ENCODE measurements around the gene C1orf159.

C1orf159 gene

GRCh38 chr1:1115786-1116700, at the start of gene C1orf159:
TSS of gene C1orf159 (minus strand) at chr1:1116089. CDS start at chr1:1091543, 24,546 bp downstream.
- Histone ChIP-seq H3K9ac (ENCODE audit: low read length) (peak within 1 kb of the TSS; percentile 49), H3K27me3 (ENCODE audit: control insufficient read depth, insufficient read depth, low read length) (peaks cover 31% of the 10 kb centered on the region), H3K36me3 (ENCODE audit: control insufficient read depth, insufficient read depth, low read length) (peaks cover 12% of the 10 kb centered on the region; the same call in 1 of the 2 replicates), H3K9me3 (ENCODE audit: control insufficient read depth, insufficient read depth, low read depth, low read length) (peaks cover 11% of the 10 kb centered on the region), H3K4me3 (ENCODE audit: low read depth, low read length) (peak within 1 kb of the TSS; percentile 80), H3K27ac (ENCODE audit: low read depth, low read length) (no peak within 1 kb of the TSS), H3K4me1 (ENCODE audit: control insufficient read depth, insufficient read depth, low read length) (no peaks in the 10 kb centered on the region; the same call in 1 of the 2 replicates)

- no peaks in the 10 kb centered on the region for H3K9me3 ChIP-seq (ENCODE audit: control insufficient read depth, insufficient read depth, low read depth, low read length)
- no peak overlapping the region for H3K27ac ChIP-seq (ENCODE audit: low read depth, low read length)
- H3K4me1 ChIP-seq (ENCODE audit: control insufficient read depth, insufficient read depth, low read length): peaks cover 40% of the 10 kb centered on the region
- H3K36me3 ChIP-seq (ENCODE audit: control insufficient read depth, insufficient read depth, low read length): no peaks in the 10 kb centered on the region
- no peak overlapping the region for H3K4me3 ChIP-seq (ENCODE audit: low read depth, low read length)
- peaks cover 4% of the 10 kb centered on the region; the same call in 1 of the 2 replicates for H3K27me3 ChIP-seq (ENCODE audit: control insufficient read depth, insufficient read depth, low read length)
- no peak overlapping the region for H3K9ac ChIP-seq (ENCODE audit: low read length)
These were observed 49.6 kb upstream of the C1orf159 start for GRCh38 chr1:1165485-1165884.

- Histone ChIP-seq H3K27ac (ENCODE audit: low read depth, low read length) (peak overlapping the region; percentile 47; the same call in 1 of the 2 replicates), H3K27me3 (ENCODE audit: control insufficient read depth, insufficient read depth, low read length) (peaks cover 4% of the 10 kb centered on the region; the same call in 1 of the 2 replicates), H3K9me3 (ENCODE audit: control insufficient read depth, insufficient read depth, low read depth, low read length) (no peaks in the 10 kb centered on the region), H3K9ac (ENCODE audit: low read length) (no peak overlapping the region), H3K36me3 (ENCODE audit: control insufficient read depth, insufficient read depth, low read length) (no peaks in the 10 kb centered on the region), H3K4me1 (ENCODE audit: control insufficient read depth, insufficient read depth, low read length) (peaks cover 37% of the 10 kb centered on the region), H3K4me3 (ENCODE audit: low read depth, low read length) (0 out of 2 replicates have a peak overlapping the region, but pooled peaks have one; percentile 25)
These were observed 49.0 kb upstream of the C1orf159 start for GRCh38 chr1:1164701-1165451.

- Histone ChIP-seq H3K27me3 (ENCODE audit: control insufficient read depth, insufficient read depth, low read length) (peaks cover 4% of the 10 kb centered on the region; the same call in 1 of the 2 replicates), H3K4me1 (ENCODE audit: control insufficient read depth, insufficient read depth, low read length) (peaks cover 32% of the 10 kb centered on the region), H3K9ac (ENCODE audit: low read length) (peak overlapping the region; percentile 16), H3K9me3 (ENCODE audit: control insufficient read depth, insufficient read depth, low read depth, low read length) (no peaks in the 10 kb centered on the region), H3K36me3 (ENCODE audit: control insufficient read depth, insufficient read depth, low read length) (no peaks in the 10 kb centered on the region), H3K4me3 (ENCODE audit: low read depth, low read length) (peak overlapping the region; percentile 25; the same call in 1 of the 2 replicates), H3K27ac (ENCODE audit: low read depth, low read length) (peak overlapping the region; percentile 47; the same call in 1 of the 2 replicates)
These were observed 48.4 kb upstream of the C1orf159 start for GRCh38 chr1:1164361-1164700.

- Histone ChIP-seq H3K4me1 (ENCODE audit: control insufficient read depth, insufficient read depth, low read length) (peaks cover 34% of the 10 kb centered on the region), H3K36me3 (ENCODE audit: control insufficient read depth, insufficient read depth, low read length) (no peaks in the 10 kb centered on the region), H3K9me3 (ENCODE audit: control insufficient read depth, insufficient read depth, low read depth, low read length) (no peaks in the 10 kb centered on the region), H3K27ac (ENCODE audit: low read depth, low read length) (no peak overlapping the region), H3K9ac (ENCODE audit: low read length) (peak overlapping the region; percentile 33), H3K27me3 (ENCODE audit: control insufficient read depth, insufficient read depth, low read length) (peaks cover 4% of the 10 kb centered on the region; the same call in 1 of the 2 replicates), H3K4me3 (ENCODE audit: low read depth, low read length) (0 out of 2 replicates have a peak overlapping the region, but pooled peaks have one; percentile 23)
These were observed 47.7 kb upstream of the C1orf159 start for GRCh38 chr1:1163538-1164070.

- no peaks in the 10 kb centered on the region for H3K36me3 ChIP-seq (ENCODE audit: control insufficient read depth, insufficient read depth, low read length)
- no peaks in the 10 kb centered on the region for H3K9me3 ChIP-seq (ENCODE audit: control insufficient read depth, insufficient read depth, low read depth, low read length)
- H3K4me3 ChIP-seq (ENCODE audit: low read depth, low read length): peak overlapping the region; percentile 23; the same call in 1 of the 2 replicates
- peak overlapping the region; percentile 33 for H3K9ac ChIP-seq (ENCODE audit: low read length)
- peaks cover 40% of the 10 kb centered on the region for H3K4me1 ChIP-seq (ENCODE audit: control insufficient read depth, insufficient read depth, low read length)
- H3K27me3 ChIP-seq (ENCODE audit: control insufficient read depth, insufficient read depth, low read length): peaks cover 4% of the 10 kb centered on the region; the same call in 1 of the 2 replicates
- no peak overlapping the region; the same call in 1 of the 2 replicates for H3K27ac ChIP-seq (ENCODE audit: low read depth, low read length)
These were observed 47.0 kb upstream of the C1orf159 start for GRCh38 chr1:1162597-1163537.

GRCh38 chr1:1161683-1162079, 45.8 kb upstream of the C1orf159 start:
- Histone ChIP-seq H3K27ac (ENCODE audit: low read depth, low read length) (no peak overlapping the region), H3K4me3 (ENCODE audit: low read depth, low read length) (no peak overlapping the region), H3K27me3 (ENCODE audit: control insufficient read depth, insufficient read depth, low read length) (peaks cover 4% of the 10 kb centered on the region; the same call in 1 of the 2 replicates), H3K9me3 (ENCODE audit: control insufficient read depth, insufficient read depth, low read depth, low read length) (no peaks in the 10 kb centered on the region), H3K36me3 (ENCODE audit: control insufficient read depth, insufficient read depth, low read length) (no peaks in the 10 kb centered on the region), H3K9ac (ENCODE audit: low read length) (no peak overlapping the region), H3K4me1 (ENCODE audit: control insufficient read depth, insufficient read depth, low read length) (peaks cover 44% of the 10 kb centered on the region)

- H3K9me3 ChIP-seq (ENCODE audit: control insufficient read depth, insufficient read depth, low read depth, low read length): no peaks in the 10 kb centered on the region
- H3K27me3 ChIP-seq (ENCODE audit: control insufficient read depth, insufficient read depth, low read length): peaks cover 4% of the 10 kb centered on the region; the same call in 1 of the 2 replicates
- H3K9ac ChIP-seq (ENCODE audit: low read length): no peak overlapping the region
- H3K36me3 ChIP-seq (ENCODE audit: control insufficient read depth, insufficient read depth, low read length): no peaks in the 10 kb centered on the region
- no peak overlapping the region for H3K27ac ChIP-seq (ENCODE audit: low read depth, low read length)
- no peak overlapping the region for H3K4me3 ChIP-seq (ENCODE audit: low read depth, low read length)
- H3K4me1 ChIP-seq (ENCODE audit: control insufficient read depth, insufficient read depth, low read length): peaks cover 44% of the 10 kb centered on the region
These were observed 45.3 kb upstream of the C1orf159 start for GRCh38 chr1:1161078-1161682.

GRCh38 chr1:1160281-1160930, 44.5 kb upstream of the C1orf159 start:
- Histone ChIP-seq H3K4me3 (ENCODE audit: low read depth, low read length) (no peak overlapping the region), H3K9me3 (ENCODE audit: control insufficient read depth, insufficient read depth, low read depth, low read length) (no peaks in the 10 kb centered on the region), H3K27me3 (ENCODE audit: control insufficient read depth, insufficient read depth, low read length) (peaks cover 4% of the 10 kb centered on the region; the same call in 1 of the 2 replicates), H3K9ac (ENCODE audit: low read length) (no peak overlapping the region), H3K4me1 (ENCODE audit: control insufficient read depth, insufficient read depth, low read length) (peaks cover 39% of the 10 kb centered on the region), H3K36me3 (ENCODE audit: control insufficient read depth, insufficient read depth, low read length) (no peaks in the 10 kb centered on the region), H3K27ac (ENCODE audit: low read depth, low read length) (no peak overlapping the region)
